Stimulated activated CD4-positive, alpha-beta T cell treated with anti-CD3 and anti-CD28 coated beads, Interleukin-2, amount 100 ng/mL, for 48 hours (primary cell): ENCODE measurements around the gene PLEKHG2.

Experiments
- DNase-seq, 2 donors: peaks; one replicate each; pipeline ENCODE4 v3.0.0-alpha.2; 2020

PLEKHG2 gene

DNA sequence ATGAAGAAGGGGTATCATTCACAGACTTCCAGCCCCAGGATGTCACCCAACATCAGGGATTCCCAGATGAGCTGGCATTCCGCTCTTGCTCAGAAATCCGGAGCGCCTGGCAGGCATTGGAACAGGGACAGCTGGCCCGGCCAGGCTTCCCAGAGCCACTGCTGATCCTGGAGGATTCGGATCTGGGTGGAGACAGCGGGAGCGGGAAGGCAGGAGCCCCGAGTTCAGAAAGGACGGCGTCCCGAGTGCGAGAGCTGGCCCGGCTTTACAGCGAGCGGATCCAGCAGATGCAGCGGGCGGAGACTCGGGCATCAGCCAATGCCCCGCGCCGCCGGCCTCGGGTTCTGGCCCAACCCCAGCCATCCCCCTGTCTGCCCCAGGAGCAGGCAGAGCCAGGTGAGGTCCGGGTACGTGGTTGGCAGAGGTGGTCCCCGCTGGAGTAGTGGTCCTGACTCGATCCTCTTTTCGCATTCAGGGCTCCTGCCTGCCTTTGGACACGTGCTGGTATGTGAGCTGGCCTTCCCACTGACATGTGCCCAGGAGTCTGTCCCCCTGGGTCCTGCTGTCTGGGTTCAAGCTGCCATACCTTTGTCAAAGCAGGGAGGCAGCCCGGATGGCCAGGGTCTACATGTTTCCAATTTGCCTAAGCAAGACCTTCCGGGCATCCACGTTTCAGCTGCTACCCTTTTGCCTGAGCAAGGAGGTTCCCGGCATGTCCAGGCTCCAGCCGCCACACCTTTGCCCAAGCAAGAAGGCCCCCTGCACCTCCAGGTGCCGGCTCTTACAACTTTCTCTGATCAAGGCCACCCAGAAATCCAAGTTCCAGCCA is 11.0 kb downstream of the PLEKHG2 start:
- DNase-seq, result no peak

DNA sequence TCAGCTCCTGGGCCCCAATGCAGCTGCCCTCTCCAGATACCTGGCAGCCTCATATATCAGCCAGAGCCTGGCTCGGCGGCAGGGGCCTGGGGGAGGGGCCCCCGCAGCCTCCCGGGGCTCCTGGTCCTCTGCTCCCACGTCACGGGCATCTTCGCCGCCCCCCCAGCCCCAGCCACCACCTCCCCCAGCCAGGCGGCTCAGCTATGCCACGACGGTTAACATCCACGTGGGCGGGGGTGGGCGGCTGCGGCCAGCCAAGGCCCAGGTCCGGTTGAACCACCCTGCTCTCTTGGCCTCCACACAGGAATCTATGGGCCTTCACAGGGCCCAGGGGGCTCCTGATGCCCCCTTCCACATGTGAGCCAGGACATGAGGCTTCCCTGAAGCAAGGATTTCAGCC is 12.5 kb downstream of the PLEKHG2 start:
- DNase-seq, result no peak

DNA sequence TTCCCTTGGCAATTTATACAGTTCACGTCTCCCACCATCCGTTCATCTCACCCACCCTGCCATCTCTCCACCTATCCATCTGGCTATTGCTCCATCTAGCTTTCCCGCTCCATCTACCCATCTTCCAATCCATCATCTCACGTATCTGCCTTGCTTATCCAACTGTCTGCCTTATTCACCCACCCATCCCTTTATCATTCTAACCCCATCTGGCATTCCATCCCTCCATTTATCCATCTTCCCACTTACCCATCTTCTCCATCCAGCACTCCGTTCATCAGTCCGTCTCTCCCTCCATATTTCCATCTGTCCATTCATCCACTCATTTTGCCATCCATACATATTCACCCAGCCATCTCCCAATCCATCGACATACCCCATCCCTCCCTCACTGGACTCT is 13.3 kb downstream of the PLEKHG2 start:
- DNase-seq, result no peak

DNA sequence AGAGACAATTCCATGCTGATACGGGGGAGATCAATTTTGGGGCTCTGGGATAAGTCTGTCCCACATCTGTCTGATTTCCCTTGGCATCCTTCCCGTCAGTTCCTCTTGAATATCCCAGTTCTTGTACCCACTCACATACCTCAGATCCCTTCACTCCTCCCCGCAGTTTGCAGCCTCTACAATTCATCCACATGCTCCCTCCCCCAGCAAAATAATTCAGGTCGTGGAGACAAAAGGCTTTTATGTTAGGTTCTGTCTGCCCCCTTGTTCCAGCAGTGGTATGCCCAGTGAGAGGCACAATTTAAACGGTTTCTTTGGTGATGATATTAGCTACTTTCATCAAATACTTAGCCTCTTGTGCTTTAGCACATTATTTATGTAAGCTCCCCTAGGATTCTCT is 13.7 kb downstream of the PLEKHG2 start:
- DNase-seq, result no peak

DNA sequence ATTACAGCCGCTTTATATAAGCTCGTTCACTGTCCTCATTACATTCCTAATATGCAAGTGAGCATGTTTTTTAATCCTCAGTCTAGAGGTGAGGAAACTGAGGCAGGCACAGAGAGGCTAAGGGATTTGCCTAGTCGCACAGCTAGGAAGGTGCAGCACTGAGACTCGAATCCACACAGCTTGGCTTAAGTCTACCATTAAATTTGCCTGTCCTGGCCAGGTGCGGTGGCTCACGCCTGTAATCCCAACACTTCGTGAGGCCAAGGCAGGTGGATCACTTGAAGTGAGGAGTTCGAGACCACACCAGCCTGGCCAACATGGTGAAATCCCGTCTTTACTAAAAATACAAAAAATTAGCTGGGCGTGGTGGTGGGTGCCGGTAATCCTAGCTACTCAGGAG is 15.2 kb downstream of the PLEKHG2 start:
- no peak for DNase-seq

DNA sequence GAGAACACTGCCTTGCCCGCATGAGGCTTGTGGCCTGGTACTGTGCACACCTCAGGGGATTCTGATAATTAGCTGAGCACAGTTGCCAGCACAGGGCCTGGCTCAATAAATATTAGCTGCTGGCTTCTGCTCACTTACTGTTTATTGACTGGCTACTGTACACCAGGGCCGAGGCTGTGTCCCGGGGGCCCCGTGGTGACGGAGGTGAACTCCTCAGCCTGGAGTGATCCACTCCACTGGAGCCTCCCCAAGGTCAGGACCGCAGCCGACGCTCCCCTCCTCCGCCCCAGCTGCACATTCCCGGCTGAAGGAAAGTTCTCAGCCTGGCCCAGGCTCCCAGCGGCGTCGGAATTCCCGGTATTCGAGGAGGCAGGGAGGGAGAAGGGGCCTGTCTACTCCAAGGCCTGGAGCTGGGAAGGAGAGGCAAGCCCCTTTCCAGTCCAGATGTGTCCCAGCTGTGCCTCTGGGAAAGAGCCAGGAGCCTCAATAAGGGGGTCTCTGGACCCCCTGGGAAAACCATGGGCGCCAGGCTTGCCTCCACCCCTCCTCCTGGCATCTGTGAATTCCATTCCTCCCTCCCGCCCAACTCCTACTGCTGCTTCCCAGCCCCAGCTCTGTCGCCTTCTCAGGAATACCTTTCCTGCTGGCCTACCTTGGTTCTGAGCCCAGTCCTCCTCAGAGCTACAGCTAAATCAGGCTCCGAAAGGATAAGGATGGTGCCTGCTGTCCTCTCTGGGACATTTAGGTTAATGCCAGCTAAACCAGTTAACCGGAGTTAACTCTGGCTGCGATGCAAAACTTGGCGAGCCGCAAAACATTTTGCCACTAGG is 16.0 kb downstream of the PLEKHG2 start:
- DNase-seq, result no peak

DNA sequence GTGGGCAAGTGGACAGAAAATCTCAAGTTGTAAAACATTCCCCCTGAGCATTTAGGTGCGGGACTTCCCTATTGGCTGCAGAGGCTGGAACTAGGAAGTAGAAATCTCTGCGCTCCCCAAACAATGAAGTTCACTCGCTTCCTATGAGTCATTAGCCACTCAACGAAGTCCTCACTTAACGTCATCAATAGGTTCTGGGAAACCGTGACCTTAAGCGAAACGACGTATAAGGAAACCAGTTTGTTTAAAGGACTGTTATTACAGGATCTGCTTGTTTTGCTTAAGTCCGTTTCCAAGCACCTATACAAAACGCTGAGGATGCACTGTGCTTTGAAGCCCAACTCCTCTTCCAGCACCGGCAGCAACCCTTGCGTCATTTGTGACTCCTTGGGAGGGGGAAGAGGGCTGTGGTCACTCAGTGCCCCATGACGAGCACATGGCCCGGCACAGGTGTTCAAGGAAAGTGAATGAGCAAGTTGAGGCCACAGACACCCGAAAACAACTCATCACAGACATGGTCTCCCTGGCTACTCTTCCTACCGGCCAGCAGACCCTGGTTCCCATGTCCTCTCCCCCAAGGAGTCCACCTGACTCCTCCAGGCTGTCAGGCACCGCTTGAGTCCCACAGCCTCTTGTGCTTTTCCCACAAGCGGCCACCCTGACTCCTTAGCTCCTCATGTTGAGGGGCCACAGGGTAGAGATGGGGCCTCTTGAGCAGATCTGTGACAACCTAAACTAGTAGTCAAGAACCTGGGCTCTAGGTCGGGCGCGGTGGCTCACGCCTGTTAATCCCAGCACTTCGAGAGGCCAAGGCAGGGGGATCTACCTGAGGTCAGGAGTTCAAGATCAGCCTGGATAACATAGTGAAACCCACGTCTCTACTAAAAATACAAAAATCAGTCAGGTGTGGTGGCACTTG is 18.5 kb downstream of the PLEKHG2 start:
- peak; percentile 54 to 66 for DNase-seq

DNA sequence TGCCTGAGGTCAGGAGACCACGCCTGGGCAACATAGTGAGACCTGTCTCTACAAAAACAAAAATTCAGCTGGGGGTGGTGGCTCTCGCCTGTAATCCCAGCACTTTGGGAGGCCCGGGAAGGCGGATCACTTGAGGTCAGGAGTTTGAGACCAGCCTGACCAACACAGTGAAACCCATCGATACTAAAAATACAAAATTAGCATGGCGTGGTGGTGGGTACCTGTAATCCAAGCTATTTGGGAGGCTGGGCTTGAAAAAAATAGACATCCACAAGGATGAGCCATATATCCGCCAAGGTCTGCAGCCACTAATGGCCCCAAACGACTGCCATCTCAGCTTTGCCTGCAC is 20.2 kb downstream of the PLEKHG2 start:
- no peak for DNase-seq

DNA sequence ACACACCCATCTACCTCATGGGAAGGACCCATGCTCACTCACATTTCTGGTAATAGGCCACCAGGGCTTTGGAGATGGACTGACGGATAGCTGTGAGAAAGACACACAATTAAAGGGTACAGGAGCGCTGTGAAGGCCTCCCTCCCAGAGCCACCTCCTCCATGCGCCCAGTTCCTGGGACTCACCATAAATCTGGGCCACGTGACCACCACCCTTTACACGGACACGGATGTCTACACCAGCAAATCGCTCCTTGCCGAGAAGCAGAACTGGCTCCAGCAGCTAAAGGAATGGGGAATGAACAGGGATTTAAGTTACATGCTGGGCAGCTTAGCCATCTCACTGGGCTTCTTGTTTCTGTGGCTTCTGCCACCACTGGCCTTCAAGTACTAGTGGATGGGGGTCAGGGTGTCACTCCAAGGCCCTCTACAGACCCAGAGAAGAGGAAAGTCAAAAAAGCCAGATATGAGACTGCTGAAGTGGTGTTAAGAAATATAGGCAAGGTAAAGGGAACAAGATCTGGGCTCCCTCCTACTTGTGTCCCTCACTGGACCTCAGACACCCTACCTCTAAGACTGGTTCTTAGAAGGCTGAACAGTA is 21.1 kb downstream of the PLEKHG2 start:
- DNase-seq, result no peak

DNA sequence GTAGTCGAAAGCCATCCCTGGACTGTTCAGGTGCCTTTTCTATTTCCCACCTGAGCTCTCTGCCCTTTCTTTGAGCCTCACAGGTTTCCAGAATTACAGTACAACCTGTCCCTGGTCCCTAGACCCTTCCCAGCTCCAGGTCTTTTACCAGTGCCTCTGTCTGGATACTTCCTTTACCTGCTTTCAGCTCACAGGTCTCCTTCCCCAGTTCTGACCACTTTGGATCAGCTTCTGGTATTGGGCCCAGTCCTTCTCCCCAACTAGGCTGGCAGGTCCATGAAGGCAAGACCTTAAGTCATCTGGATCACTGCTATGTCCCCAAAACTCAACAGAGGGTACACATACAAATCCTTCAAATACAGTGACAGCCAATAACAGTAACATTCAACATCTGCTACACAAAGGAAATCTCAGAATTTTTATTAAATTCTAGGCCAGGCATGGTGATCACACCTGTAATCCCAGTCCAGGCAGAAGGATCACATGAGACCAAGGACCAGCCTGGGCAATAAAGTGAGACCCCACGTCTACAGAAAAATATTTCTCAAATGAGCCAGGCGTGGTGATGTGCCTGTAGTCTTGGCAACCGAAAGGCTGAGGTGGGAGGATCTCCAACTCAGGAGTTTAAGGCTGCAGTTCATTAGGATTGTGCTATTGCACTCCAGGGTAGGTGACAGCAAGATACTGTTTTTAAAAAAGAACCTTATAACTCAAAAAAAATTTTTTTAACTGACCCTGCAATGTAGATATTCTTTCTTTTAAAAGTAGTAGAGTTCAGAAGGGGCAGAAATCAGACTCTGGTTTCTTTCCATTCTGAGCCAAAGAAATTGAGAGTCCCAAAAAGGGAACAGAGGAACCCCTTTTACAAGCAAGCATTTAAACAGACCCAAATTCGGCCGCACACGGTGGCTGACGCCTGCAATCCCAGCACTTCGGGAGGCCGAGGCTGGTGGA is 21.9 kb downstream of the PLEKHG2 start:
- no peak for DNase-seq

DNA sequence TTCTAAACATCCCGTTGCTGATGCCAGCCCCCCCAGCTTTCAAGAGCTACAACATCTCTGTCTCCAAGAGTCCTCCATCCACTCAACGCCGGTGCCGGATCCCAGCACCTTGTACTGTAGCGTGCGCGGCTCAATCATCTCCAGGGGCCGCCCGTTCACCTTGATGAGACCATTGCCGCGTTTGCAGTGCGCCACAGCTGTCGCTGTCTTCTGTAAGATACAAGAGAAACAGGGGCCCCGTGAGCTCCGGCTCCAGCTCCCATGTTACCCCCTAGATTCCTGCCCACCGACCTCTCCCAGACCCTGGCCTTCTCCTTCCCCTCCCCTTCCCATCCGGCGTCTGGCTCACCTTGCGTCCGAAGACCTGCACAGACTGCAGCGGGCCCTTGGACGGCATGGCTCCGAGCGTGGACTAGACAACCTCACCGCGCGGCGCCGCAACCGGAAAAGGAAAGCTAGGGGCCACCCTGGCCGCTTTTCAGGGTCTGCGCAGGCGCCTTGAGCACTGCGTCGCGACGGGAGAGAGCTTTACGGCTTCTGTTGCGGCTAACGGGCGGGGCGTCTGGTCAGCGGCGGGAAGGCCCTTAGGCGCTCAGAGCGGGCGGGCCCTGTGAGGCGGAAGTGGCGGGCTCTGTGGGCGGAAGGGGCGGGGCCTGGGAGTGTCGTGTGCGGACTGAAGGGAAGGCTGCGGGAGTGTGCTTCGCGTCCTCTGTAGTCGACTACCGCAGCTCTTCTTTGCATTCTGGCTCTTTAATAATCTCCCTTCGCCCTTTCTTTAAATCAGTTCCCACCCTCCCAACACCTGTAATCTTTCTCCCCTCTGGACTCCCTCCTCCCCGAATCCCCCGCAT is 23.3 kb downstream of the PLEKHG2 start, which contains the start of gene RPS16:
Gene RPS16, minus strand, starts transcription at position 451 of the 851 bp plus-strand sequence. Its CDS starts 54 bp downstream, at position 397.
- peak; percentile 99 for DNase-seq

DNA sequence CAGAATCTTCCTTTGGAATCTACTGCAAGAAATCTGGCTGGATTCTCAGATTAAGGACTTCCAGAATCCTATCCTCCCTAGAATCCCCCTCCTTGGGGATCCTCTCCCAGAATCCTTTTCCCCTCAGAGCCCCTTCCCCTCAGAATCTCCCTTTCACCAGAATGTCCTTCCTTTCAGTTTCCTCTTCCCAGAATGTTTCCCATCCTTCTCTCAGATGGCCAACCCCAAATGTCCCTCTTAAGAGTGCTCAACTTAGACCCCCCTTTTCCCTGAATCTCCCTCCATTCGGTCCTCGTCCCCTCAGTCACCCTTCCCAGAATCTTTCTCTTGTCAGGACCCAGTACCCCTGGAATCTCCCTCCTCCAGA is 23.9 kb downstream of the PLEKHG2 start:
- no peak for DNase-seq

DNA sequence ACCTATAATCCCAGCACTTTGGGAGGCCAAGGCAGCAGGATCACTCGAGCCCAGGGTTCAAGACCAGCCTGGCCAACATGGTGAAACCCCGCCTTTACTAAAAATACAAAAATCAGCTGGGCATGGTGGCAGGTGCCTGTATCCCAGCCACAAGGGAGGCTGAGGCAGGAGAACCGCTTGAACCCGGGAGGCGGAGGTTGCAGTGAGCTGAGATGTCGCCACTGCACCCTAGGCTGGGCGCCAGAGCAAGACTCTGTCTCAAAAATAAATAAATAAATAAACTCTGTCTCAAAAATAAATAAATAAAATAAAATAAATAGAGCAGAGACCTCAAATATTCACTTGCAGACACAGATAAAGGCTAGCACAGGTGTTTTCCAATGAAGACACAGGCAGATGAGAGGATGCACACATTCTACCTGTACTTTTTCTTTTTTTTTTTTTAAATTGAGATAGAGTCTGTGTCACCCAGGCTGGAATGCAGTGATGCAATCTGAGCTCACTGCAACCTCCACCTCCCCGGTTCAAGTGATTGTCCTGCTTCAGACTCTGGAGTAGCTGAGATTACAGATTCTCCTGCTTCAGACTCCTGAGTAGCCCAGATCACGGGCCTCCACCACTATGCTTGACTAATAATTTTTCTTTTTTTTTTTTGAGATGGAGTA is 25.9 kb downstream of the PLEKHG2 start:
- DNase-seq, result no peak

DNA sequence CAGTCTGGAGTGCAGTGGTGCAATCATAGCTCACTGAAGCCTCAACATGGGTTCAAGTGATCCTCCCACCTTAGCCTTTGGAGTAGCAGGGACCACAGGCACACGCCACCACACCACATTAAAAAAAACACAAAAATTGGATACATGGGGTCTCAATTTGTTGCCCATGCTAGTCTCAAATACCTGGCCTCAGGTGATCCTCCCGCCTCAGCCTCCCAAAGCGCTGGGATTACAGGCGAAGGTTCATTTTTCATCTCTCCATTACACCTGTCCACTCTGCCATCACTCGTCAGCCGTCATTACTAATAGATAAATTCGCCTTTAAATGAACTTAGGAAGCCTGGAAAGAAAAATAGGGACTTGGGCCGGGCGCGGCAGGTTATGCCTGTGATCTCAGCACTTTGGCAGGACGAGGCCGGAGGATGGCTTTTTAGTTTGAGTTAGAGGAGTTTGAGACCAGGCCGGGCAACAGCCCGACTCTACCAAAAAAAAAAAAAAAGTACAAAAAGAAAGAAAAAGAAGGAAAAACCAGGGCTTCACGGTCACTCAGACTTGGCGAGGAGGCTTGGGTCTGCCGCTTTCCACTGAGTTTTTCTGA is 32.2 kb downstream of the PLEKHG2 start:
- DNase-seq, result no peak

DNA sequence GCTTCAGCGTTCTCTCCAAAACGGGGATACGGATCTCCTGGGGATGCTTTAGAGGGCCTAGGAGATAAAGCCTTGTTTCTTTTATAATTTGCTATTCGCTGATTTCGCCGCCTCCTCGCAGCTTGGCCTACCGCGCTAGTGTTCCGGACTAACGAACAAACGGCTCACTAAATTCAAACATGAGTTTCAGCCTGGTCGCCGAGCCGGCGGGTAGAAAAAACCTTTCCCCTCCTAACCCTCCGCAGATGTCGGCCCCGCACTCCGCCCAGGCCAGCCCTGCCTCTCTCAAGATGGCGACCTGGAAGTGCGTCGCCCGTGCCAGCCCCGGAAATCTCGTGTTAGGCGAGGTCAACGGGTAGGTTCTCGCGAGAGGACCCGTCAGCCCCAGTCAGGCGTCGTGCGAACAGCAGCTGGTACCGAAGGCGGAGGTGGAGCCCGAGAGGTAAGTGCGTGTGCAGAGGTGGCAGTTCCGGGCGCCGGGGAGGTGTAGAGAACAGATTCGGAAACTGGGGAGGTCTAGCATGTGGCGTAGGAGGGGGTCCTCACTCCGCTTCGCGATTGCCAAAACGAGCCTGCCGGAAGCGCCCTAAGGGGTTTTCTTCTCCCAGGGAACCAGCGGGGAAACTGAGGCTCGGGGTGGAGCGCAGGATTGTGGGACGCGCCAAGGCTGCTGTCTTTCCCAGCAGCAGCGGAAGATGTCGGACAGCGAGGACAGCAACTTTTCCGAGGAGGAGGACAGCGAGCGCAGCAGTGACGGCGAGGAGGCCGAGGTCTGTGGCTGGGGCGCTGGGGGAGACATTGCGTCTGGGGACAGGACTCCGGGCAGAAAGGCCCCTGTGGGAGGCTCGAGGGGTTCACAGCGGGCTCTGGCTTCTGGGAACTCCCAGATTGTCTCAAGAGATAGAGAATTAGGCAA is 33.0 kb downstream of the PLEKHG2 start, which contains the start of gene SUPT5H:
Gene SUPT5H, plus strand, starts transcription at position 387 of the 916 bp plus-strand sequence. Its CDS starts 309 bp downstream, at position 696.
- DNase-seq, result peak; percentile 96 to 97

DNA sequence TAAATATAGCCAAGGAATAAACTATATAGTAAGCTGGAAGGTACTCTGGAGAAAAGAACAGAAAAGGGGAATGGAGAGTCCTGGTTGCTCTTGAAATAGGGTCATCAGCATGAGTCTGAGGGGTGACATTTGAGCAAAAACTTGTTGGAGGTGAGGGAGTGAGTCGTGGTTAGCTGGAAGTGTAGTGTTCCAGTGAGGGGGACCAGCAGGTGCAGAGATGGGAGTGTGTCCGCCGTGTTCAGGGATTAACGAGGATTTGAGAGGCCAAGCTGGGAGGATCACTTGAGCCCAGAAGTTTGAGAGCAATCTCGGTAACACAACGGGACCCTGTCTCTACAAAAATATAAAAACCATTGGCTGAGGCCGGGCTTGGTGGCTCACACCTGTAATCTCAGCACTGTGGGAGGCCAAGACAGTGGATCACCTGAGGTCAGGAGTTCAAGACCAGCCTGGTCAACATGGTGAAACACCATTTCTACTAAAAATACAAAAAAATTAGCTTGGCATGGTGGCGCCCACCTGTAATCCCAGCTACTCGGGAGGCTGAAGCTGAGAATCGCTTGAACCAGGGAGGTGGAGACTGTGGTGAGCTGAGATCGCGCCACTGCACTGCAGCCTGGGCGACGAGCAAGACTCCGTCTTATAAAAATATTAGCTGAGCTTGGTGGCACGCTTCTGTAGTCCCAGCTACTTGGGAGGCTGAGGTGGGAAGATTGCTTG is 34.1 kb downstream of the PLEKHG2 start:
- no peak for DNase-seq

DNA sequence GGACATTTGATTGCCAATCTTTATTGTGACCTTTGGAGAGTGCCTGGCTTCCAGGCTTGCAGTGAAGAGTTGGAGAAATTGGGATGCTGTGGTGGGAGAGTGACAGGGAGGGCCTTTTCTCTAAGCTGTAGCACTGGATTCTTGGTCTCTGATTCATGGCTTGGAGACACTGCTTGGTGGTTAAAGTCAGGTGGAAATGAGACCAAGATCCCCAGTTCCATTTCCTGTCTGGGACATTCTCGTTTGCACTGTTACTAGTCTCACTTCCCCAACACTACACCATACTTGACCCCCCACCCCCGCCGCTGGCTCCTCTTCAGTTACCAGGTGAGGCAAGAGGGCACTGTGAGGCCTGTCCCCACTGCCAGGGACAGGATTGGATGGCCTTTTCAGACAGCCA is 35.8 kb downstream of the PLEKHG2 start:
- DNase-seq, result no peak
